ENCODE data around the gene VRK1.

The VRK1 gene

DNA sequence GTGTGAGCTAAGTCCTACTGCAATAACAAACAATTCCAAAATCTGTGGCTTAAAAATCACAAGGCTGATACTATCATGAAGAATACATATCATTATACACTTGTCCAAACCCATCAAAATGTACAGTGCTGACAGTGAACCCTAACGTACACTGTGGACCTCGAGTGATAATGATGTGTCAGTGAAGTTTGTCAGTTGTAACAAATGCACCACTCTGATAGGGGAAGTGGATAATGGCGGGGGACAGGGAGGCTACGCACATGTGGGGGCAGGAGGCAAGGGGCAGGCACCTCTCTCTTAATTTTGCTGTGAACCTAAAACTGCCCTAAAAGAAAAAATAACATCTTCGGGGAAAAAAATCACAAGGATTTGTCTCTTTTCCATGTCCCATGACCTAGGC, 100.0 kb downstream of the VRK1 start:
- H3K27me3 ChIP-seq = no peaks in the 10 kb centered on the region
- no peaks in the 10 kb centered on the region for H3K9me3 ChIP-seq
- TF ChIP-seq, protein P1, sequence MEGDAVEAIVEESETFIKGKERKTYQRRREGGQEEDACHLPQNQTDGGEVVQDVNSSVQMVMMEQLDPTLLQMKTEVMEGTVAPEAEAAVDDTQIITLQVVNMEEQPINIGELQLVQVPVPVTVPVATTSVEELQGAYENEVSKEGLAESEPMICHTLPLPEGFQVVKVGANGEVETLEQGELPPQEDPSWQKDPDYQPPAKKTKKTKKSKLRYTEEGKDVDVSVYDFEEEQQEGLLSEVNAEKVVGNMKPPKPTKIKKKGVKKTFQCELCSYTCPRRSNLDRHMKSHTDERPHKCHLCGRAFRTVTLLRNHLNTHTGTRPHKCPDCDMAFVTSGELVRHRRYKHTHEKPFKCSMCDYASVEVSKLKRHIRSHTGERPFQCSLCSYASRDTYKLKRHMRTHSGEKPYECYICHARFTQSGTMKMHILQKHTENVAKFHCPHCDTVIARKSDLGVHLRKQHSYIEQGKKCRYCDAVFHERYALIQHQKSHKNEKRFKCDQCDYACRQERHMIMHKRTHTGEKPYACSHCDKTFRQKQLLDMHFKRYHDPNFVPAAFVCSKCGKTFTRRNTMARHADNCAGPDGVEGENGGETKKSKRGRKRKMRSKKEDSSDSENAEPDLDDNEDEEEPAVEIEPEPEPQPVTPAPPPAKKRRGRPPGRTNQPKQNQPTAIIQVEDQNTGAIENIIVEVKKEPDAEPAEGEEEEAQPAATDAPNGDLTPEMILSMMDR (IDR thresholded peaks at IDR 0.05) = no peak
- intact Hi-C loops (cut with DNase I; ENCODE audit: low total_unique reads) = no loop called here
- H3K36me3 ChIP-seq = no peaks in the 10 kb centered on the region
- H3K4me1 ChIP-seq = no peaks in the 10 kb centered on the region
- no peak overlapping the region for H3K27ac ChIP-seq
- DNase-seq = no peak
- H3K4me3 ChIP-seq = no peak overlapping the region

DNA sequence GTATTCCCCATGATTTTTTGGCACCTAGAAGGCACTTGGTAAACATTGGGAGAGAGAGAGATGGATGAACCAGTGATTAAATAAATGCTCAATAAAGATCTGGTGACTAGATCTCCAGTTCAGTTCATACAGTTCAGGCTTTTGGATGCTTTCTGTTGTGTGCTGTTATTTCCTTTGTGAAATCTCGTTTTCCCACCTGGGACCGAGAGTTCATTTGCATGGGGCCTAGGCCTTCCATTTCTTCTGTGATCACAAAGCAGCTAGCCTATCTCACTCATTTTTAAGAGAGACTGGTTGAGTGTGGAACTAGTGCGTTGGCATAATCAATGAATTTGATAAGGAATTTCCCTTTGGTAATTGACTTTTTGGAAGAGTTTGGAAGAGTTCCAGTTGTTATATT, 104.0 kb downstream of the VRK1 start:
- TF ChIP-seq, protein P1 (IDR thresholded peaks at IDR 0.05) = no peak
- Histone ChIP-seq H3K27me3 (no peaks in the 10 kb centered on the region), H3K9me3 (no peaks in the 10 kb centered on the region), H3K27ac (no peak overlapping the region), H3K4me3 (no peak overlapping the region), H3K36me3 (no peaks in the 10 kb centered on the region), H3K4me1 (no peaks in the 10 kb centered on the region)
- no peak for DNase-seq
- intact Hi-C loops (cut with DNase I; ENCODE audit: low total_unique reads) = no loop called here

DNA sequence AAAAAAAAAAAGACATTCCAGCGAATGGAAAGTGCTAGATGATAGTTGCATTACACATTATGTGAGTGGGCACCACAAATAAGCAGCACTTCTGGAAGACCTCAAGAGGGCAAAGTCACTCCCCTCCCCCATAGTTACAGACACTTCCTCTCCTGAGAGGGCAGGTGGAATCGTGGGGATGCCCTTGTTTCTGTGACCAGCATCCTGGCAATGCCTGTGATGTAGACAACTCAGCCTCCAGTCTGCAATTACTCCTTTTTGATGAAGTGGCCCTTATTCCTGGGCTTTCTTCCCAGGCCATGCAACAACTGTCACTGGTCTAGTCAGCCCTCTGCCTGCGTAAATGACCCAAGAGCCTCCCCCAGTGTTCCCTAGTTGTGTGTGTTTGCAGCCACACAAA, 104.8 kb downstream of the VRK1 start:
- Histone ChIP-seq H3K4me1 (no peaks in the 10 kb centered on the region), H3K9me3 (no peaks in the 10 kb centered on the region), H3K36me3 (no peaks in the 10 kb centered on the region), H3K27ac (no peak overlapping the region), H3K4me3 (no peak overlapping the region), H3K27me3 (no peaks in the 10 kb centered on the region)
- DNase-seq = no peak
- intact Hi-C loops (cut with DNase I; ENCODE audit: low total_unique reads) = no loop called here
- TF ChIP-seq, protein P1 (IDR thresholded peaks at IDR 0.05) = no peak

DNA sequence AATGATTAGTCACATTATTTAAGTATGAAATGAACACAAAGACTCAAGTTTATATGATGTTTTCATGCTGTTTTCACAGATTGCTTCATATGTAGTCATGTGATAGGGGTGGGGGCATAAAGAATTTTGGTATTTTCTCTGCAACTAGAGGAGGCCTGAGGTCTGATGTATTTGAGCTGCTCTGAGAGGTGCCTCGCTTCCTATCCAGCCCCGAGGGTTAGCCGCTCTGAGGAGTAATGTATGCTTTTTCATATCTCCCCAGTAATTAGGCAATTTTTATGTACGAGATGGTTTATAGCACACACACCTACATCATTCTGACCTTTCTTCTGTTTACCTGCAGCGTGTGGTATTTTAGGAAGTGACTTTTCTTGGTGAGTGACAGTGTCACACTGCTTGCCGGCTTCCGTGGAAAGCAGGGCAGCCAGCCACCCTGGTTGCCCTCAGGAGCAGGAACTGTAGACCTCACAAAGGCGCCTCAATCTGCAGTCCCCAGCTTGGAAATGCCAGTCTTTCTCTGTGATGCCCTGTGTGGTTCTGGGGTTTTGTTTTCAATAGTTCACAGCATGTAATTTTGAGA, 106.4 kb downstream of the VRK1 start:
- no peaks in the 10 kb centered on the region for H3K36me3 ChIP-seq
- DNase-seq = no peak
- intact Hi-C loops (cut with DNase I; ENCODE audit: low total_unique reads) = no loop called here
- H3K4me3 ChIP-seq = no peak overlapping the region
- H3K9me3 ChIP-seq = no peaks in the 10 kb centered on the region
- no peak overlapping the region for H3K27ac ChIP-seq
- TF ChIP-seq, protein P1 (IDR thresholded peaks at IDR 0.05) = no peak
- H3K27me3 ChIP-seq = no peaks in the 10 kb centered on the region
- H3K4me1 ChIP-seq = no peaks in the 10 kb centered on the region

DNA sequence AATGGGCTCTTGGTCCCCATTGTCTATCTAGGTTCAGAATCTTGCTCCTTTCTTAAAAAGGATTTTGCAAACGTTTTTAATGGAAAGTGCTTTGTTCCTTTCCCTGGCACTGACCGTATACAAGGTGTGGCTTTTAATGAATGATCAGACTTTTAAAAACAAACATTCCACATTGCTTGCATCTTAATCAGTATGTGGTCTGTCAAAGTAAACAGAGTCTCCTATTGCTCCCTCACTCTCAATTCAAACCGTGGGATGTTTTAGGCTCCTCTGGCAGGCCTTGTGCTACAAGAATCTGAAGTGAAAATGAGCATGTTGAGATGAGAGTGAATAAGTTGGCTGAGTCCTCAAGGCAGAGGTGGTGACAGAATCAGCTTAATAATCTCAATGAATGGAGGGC, 107.0 kb downstream of the VRK1 start:
- intact Hi-C loops (cut with DNase I; ENCODE audit: low total_unique reads) = no loop called here
- H3K36me3 ChIP-seq = no peaks in the 10 kb centered on the region
- H3K27ac ChIP-seq = no peak overlapping the region
- no peaks in the 10 kb centered on the region for H3K4me1 ChIP-seq
- TF ChIP-seq, protein P1 (IDR thresholded peaks at IDR 0.05) = no peak
- no peaks in the 10 kb centered on the region for H3K27me3 ChIP-seq
- no peak overlapping the region for H3K4me3 ChIP-seq
- no peak for DNase-seq
- H3K9me3 ChIP-seq = peaks cover 0 to 3% (median 0%) of the 10 kb centered on the region in 3 donors

DNA sequence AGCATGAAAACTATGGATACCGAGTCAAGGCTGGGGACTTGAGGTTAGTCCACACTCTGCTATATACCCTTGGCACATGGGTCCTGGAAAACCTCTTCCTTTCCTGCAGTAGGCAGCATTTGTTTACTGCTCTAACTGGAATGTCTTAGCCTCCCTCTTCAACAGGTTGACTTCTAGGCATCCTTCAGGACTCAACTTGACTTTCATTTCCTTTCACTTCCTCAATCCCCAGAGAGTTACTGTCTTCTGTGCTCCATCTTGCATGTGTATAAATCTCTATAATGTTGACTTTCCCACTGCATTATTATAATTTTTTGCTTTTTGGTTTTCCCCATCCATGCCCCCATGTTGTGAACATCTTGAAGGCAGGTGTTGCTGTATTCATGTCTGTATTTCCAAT, 107.9 kb downstream of the VRK1 start:
- Histone ChIP-seq H3K4me1 (no peaks in the 10 kb centered on the region), H3K27ac (no peak overlapping the region), H3K9me3 (peaks cover 0 to 10% (median 0%) of the 10 kb centered on the region in 3 donors), H3K4me3 (no peak overlapping the region), H3K27me3 (no peaks in the 10 kb centered on the region), H3K36me3 (no peaks in the 10 kb centered on the region)
- no peak for DNase-seq
- TF ChIP-seq, protein P1 (IDR thresholded peaks at IDR 0.05) = no peak
- intact Hi-C loops (cut with DNase I; ENCODE audit: low total_unique reads) = no loop called here
